NCI-H774 (cell line): ENCODE measurements around the gene PIK3IP1.
A peak's percentile ranks its signal among the peaks of the same experiment; 100 is the strongest.

Source experiments
- DNase-seq: peaks from one replicate; lab custom pipeline; 2025; lab: John Stamatoyannopoulos, UW

The PIK3IP1 gene

DNA sequence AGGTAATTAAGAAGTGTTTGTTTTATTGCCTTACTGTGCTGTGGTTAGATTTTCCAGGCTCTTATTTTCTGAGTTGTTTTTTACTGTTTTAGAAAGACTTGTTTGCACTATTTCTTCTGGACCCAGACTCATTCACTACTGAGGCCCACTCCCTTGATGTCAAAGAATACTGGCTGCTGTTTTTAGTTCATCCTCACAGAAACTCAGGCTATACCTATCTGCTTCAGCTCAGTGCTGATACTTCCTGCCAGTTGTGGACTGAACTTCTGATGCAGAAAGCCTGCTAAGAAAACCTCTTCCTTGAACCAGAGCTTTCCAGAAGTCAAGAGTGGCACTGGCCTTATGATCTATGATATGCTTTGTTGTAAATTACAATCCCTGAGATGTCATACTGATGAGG lies 15.9 kb upstream of the PIK3IP1 start:
- no peak for DNase-seq

DNA sequence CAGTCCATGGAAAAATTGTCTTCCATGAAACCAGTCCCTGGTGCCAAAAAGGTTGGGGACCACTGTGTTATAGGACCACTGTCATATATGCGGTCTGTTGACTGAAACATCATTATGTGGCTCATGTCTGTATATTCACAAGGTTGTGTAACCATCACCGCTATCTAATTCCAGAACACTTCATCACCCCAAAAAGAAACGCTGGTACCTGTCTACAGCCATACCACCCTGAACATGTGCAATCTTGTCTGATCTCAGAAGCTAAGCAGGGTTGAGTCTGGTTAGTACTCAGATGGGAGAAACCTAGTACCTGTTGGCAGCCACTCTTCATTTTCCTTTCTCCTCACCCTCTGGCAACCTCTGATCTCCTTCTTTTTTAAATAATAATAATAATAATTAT lies 12.9 kb upstream of the PIK3IP1 start:
- no peak for DNase-seq

DNA sequence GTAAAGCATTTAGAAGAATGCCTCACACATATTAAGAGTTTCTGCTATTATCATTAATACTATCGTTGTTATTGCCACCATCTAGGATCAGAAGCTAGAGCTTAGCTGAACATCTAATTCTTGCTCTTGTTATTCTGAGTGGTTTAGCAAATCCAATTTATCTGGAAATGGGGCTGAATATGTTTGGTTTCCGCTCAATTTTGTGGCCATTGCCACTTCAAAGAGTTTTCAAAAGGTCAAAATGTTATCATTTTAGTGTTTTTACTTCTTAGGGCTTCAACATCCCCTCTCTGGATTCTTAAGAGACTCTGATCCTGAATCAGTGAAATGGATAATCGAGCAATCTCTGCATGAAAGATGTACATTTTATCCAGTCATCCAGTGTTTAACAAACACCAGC lies 10.2 kb upstream of the PIK3IP1 start:
- DNase-seq = no peak

DNA sequence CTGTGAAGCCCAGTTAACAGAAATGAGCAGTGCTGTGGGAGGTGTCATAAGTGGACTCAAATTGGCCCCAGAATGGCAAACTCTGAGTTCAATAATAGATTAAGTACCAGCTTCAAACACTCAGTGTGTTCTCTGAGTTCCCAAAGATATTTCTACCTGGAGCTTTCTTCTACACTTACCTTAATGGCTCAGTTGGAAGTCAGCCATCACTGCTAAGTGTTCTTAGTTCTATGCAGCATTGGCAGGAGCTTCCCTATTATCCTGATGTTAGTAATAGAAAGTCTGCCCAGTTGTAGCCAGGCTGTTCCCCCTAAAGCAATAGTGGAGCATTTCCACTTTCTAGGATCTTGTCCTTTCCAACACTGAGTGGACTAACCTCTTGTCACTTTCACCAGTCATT lies 9.7 kb upstream of the PIK3IP1 start:
- no peak for DNase-seq

DNA sequence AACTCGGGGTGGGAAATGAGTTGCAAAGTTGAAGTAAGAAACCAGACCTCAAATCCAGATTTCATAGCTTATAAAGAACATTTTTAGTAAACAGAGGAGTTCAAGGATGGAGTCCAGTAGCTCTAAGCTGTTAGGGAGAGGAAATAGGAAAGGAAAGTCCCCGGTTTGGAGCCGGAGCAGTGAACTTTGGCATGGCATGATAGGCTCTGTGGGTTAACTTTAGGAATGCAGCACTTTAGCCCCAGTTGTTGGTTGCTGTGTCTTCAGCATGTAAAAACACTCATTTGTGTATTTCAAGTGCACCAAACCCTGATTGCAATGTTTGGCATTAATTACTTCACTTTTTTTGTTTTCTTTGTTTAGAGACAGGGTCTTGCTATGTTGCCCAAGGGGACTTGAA lies 8.6 kb upstream of the PIK3IP1 start:
- no peak for DNase-seq

DNA sequence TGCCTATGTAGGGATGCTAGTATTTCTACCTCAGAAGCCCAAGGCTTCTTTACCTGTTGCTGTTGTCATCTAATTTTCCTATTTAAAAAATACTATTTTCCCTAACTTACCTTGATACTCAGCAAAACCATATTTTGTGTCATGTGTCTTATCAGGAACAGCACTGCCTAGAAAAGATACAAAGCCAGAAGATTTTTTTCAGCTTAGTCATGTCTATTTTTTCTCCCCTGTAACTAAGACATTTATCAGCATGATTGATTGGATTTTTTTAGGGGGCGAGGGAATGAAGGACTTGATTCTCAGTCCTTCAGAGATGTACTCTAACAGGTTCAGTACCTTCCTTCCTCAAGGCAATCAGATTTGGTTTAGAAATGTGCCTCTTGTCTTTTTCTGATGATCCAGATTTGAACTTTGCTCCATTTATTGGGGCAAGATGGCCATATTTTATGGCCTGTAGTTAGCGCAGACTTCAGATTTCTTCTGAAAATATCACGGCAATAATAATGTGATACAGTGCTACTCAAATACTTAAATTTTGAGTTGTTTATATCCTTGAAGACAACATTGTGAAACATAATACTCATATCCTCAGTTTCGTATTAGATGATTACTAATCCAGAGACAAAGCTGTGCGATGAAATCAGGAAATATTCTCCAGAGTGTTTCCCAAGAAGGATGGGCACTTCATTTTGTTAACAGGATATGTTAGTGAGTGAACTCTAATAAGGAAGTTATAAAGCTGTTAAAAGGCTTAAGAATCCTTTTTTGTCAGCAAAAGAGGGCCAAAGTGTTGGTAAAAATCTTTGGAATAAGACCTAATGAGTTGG lies 3.8 kb upstream of the PIK3IP1 start:
- DNase-seq = no peak

DNA sequence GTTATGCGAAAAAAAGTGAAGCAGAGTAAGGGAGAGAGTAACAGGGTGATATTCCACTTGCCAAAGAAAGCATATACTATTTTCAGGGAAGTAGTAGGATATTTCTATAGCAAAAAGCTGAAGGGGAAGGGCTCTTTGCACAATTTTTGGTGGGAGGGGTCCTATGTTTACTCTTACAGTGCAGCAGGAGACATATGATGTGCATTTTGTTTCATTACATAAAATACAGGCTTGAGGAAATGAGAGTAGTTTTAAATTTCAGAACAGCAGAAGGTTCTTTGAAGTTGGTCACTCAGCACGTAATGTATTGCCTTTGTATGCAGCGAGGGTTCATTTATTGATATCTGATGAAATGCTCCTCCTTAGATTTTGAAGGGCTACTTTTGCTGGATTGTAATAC lies 3.1 kb upstream of the PIK3IP1 start:
- DNase-seq = no peak

DNA sequence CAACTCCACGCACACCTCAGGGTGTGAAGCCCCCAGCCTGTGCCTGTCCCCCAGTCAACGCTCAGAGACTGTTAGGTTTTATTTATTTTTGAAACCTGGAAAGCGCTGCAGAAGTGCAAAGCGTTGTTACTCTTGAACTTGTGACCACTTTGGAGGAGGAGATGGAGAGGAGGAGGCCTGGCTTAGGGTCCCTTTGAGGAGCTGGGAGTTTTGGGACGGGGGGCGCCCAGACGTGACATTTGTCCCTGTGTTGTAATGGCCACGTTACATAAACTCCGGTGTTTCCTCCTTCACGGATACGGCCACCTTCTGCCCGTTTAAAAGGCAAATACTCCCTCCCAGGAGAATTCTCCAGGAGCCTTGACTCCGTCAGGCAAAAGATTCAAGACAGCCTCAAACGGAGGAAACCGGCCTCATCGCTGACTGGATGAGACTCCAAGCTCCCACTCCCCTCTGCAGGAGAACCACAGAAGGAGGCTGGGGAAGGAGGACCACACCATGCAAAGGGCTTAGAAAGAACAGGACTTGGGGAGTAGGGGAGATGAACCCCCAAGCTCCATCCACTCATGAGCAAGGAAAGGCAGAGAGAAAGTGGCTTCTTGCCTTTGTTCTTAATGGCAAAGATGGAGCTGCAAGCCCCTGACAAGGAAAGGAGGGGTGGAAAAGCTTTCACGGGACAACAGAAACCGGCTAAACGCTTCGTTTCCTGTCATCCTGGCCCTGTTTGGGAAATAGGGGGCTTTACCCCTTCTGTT lies 630 bp downstream of the PIK3IP1 start:
- DNase-seq = no peak

DNA sequence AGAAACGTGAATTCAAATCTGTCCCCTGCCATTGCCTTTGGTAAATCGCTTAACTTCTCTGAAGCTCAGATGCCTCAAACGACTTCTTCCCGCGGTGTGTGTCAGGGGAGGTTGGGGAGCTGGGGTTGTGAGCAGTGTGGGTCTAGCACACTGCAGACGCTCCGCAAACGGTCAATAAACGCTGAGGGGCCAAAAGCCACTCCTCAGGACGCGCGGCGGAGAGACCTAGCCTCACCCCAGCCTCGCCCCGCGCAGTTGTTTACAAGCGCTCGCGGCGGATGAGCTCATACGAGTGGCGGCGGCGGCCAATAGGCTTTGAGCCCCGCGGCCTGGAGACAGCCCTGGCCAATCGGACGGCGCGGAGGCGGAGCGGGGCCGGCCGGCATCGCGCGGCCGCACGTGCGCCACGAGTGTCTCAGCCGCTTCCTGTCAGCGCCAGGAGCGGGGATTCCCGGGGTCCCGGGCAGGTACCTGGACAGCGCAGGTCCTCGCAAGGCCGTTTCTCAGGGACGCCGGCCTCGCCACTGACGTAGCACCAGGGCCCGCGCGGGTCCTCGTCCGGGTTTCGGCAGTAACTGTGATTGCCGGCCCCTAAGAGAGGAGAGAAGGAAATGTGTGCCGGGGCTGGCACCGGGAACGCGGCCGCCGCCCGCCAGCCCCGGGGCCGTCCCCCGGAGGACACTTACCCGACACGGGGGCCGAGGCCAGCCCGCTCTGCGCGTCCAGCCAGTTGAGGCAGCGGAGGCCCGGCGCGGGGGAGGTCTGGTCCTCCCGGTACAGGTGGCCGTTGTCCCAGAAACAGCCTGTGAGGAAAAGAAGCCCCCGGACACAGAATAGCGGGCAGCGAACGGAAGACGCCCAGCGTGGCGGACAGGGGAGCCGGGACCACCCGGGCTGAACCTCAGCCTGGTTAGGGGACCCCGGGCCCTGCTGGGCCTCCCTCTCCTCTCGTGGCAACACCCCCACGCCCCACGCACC lies 1.5 kb downstream of the PIK3IP1 start:
- peak; percentile 81 for DNase-seq

DNA sequence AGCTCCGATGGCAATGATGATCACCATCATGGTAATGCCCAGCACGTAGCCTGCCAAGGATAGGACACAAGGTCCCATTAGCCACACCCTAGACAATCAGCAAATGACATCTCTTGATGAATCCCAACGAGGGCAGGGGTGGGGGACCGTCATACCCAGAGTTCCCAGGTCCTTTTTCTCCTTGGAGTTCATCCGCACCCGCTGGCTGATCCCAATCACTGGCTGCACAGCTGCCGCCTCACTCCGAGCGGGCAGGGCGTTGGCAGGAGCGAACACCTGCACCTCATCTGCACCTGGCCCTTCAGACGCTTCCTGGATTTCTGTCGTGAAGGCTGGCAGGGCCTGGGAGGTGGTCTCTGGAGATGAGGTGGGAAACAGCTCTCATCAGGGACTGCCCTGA lies 2.9 kb downstream of the PIK3IP1 start:
- DNase-seq = peak; percentile 29

DNA sequence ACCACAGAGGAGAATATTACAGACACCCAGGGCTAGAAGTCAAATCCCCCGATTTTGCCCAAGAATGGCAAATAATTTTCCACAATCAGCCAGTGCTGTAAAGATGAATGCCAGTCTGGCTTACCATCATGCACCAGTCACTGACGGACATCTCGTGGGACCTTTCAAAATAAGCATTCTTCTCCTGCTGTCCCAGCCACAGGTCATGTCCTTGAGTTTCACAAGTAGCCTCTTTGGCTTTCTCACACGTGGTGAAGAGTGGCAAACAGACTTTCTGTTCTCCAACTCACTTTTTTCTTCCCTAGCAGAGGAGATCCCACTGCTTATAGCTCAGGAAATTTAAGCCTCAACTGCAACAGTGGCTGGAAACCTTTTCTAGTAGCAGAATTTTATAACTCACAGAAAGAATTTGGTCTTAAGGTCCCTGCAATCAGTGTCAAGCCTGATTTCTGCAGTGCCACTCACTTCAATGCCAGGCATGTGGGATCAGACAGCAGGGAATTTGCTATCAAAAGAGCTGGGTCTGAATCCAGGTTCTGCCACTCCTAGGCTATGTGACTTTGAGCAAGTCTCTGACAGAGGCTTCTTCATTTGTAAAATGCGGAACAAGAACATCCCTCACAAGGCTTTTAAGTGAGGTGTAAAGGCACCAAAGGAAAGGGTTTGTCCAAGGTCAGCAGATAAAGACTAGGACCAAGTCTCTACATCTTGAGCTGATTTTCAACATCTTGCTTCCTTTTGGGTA lies 3.6 kb downstream of the PIK3IP1 start:
- DNase-seq = no peak

DNA sequence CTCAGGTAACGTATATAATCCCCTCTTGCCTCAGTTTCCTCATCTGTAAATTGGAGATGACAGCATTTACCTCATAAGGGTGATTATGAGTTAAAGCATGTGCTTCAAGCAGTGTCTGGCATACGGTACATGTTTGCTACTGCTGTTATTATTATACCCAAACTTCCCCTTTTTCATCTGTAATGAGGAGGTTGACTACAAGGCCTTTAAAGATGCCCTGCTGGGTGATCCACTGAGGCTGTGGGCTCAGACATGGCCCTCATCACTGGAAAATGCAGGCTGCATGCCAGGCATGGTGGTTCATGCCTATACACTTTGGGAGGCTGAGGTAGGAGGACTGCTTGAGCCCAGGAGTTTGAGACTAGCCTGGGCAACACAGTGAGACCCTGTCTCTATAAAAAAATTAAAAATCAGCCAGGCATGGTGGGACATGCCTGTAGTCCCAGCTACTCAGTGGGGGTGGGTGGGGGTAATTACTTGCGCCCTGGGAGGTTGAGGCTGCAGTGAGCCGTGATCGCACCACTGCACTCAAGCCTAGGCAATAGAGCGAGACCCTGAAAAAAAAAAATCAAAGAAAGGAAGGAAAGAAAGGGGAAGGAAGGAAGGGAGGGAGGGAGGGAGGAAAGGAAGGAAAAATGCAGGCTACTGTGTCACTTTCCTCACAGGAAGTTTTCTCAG lies 4.3 kb downstream of the PIK3IP1 start:
- no peak for DNase-seq

DNA sequence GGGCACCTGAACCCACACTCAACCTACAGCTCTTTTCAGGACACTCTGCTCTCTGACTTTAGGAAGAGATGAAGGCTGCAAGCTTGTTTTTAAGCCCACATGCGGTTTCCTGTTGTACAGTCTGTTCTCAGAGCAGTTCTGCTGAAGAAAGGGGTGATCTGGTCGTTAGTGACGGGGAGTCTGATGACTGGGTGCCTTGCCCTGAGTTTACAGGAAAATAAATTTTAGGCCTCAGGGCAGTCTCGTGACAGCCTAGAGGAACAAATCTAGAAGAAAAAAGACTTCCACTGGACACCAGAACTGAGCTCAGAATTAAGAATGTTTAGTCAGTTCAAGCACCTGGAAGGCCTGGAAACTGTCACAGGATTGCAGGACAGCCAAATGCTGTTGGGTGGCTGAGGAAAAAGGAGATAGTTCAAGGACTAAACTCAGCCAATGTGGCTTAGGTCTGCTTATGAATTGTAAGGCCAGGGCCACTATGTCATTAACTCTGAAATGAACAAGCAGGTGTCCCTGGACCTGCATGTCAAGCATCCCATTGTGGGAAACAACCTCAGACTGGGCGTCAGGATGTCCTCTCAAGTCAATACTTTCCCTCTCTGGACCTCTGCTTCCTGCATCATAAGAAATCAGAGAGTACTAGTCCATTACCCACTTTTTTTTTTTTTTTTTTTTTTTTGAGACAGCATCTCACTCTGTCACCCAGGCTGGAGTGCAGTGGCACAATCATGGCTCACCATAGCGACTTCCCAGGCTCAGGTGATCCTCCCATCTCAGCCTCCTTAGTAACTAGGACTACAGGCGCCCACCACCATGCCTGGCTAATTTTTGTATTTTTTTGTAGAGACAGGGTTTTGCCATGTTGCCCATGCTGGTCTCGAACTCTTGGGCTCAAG lies 5.7 kb downstream of the PIK3IP1 start:
- no peak for DNase-seq

DNA sequence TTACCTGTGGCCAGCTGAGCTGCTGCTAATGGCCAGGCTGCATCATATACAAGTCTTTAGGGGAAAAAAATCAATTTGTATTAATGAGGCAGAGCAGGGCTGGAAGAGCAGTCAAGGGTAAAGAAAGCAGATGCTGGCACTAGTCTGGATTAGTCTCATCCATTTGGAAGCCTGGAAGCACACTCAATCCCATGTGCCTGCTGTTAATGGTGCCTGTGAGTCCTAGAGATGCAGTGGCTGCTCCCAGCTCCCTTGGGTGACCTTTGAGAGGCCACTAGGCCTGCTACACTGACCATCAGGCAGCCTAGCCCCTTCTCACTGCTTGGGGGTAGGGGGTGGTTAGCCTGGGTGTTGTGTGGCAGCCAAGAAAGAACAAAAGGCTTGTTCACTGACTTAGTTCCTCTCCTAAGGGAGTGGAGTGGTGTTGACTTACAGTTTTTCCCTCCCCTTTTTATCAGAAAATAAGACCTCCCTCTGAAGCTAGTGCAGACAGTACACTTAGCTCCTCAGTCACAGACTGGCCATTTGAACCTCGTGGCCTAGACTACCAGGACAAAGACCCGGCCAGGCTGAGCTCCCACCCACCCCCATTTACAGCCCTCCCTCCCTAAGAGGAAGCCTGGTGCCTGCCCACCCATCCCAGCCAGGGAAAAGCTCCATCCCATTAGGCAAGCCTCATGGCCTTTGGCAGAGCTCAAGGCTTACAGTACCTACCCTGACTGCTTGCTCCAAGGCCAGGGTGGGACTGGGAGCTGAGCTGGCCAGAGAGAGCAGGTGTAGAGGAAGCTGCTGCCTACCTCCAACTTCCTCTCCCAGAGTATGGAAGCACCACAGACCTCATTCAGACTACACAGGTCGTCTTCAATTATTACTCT lies 7.8 kb downstream of the PIK3IP1 start:
- no peak for DNase-seq

DNA sequence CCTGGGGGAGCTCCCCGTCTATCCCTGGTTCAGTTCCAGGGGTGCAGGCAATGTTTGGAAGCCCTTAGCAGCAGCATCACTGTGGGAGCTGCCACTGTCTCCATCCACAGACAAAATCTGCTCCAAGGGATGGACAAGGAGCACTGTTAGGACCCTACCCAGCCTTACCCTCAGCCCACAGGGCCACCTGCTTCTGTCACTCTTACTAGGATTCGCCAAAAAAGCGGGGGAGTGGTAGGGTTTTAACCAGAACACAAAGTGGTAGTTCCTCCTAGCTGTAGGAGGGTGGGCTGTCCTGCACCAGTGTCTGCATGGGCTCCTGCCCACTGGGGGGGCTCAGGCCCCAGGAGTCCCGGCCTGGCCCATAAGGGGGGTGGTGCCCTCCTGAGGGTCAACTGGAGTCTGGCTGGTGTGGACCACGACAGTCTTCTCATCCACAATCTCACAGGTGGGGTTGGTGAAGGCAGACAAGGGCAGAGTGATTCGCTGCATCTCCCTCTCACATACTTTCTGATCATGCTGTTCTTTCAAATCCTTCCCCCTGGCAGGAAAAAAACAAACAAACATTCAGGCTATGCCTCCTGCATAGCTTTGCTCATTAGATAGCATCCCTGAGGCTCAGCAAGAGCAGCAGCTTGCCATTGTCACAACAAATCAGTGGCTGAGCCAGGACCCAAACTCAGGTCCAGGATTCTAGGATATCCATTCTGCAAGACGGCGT lies 9.4 kb downstream of the PIK3IP1 start:
- no peak for DNase-seq

DNA sequence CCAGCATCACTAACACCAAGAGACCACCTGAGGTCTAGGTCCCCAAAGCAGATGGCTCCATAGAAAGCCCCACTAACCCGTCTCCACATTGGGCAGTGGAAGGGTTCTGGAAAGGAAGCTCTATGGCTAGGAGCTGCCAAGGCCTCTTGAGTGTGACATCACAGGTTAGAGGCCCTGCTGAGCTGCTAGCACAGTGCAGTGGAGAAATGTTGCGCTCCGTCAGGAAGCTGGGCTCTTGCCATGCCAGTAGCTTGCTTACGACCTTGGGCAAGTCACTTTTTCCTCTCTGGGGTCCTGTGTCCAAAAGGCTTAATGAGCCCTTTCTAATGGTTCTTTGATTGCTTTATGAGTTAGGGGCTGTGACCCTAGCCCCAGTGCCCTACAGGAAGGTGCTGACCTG lies 10.6 kb downstream of the PIK3IP1 start:
- no peak for DNase-seq

DNA sequence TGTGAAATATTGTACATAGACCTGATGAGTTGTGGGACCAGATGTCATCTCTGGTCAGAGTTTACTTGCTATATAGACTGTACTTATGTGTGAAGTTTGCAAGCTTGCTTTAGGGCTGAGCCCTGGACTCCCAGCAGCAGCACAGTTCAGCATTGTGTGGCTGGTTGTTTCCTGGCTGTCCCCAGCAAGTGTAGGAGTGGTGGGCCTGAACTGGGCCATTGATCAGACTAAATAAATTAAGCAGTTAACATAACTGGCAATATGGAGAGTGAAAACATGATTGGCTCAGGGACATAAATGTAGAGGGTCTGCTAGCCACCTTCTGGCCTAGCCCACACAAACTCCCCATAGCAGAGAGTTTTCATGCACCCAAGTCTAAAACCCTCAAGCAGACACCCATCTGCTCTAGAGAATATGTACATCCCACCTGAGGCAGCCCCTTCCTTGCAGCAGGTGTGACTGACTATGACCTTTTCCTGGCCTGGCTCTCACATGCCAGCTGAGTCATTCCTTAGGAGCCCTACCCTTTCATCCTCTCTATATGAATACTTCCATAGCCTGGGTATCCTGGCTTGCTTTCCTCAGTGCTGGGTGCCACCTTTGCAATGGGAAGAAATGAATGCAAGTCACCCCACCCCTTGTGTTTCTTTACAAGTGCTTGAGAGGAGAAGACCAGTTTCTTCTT lies 12.3 kb downstream of the PIK3IP1 start:
- no peak for DNase-seq

DNA sequence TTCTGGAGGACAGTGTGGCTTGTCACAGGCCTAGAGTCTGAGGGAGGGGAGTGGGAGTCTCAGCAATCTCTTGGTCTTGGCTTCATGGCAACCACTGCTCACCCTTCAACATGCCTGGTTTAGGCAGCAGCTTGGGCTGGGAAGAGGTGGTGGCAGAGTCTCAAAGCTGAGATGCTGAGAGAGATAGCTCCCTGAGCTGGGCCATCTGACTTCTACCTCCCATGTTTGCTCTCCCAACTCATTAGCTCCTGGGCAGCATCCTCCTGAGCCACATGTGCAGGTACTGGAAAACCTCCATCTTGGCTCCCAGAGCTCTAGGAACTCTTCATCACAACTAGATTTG lies 13.0 kb downstream of the PIK3IP1 start:
- no peak for DNase-seq
